GM12878 (cell line): ENCODE measurements around the gene MCM5. TPM values are rescaled to one million over a fixed set of nuclear protein-coding genes. Genes with fewer than 3 reads are reported as not detected.

Experiments
- ATAC-seq: fragments of 200-7000 bp; cut with Tn5 transposase; 3 replicates; pipeline ENCODE4 v1.9.1; 2020; ENCODE audit warnings: mild to moderate bottlenecking, moderate library complexity
- BruUV-seq: library from RNA; stranded (reverse); fragments of 400-500 nt; replicated peaks from 2 replicates; lab custom pipeline; 2021; lab: Mats Ljungman, UMichigan
- CTCF ChIA-PET: fragments of 300-600 bp; sonication (Branson Sonifier 250); formaldehyde crosslinking; extraction: SDS; loops from one replicate; lab custom pipeline; 2021; ENCODE audit warnings: inconsistent platforms; lab: Yijun Ruan, JAX
- POLR2A ChIA-PET: fragments of 350-600 bp; formaldehyde crosslinking; extraction: SDS; loops from one replicate; lab custom pipeline; 2021; ENCODE audit warnings: inconsistent platforms; lab: Charles Lee
- RAD21 ChIA-PET: fragments of 300-600 bp; sonication (Branson Sonifier 250); formaldehyde crosslinking; loops from one replicate; lab custom pipeline; 2023; ENCODE audit warnings: antibody characterized with exemption; ENCODE audit not compliant: unreplicated experiment; lab: Charles Lee
- SMC1A ChIA-PET: fragments of 300-600 bp; sonication (Branson Sonifier 250); formaldehyde crosslinking; loops from one replicate; lab custom pipeline; 2023; ENCODE audit not compliant: unreplicated experiment, uncharacterized antibody; lab: Charles Lee
- DNase-seq: peaks from one replicate; pipeline ENCODE4 v3.0.0-alpha.2; 2011; ENCODE audit warnings: low read depth, low spot score
- FAIRE-seq: peaks from 3 replicates; lab custom pipeline; 2011; peaks lifted over from hg19 to GRCh38; lab: Jason Lieb, UNC
- H2AFZ ChIP-seq: 2 replicates; pipeline ENCODE4 v1.6.0; 2011; ENCODE audit warnings: low read depth, low read length, control low read depth; ENCODE audit not compliant: control insufficient read depth
- H3K27ac ChIP-seq: 2 replicates; pipeline ENCODE4 v1.5.1; 2011; ENCODE audit warnings: control low read depth; ENCODE audit not compliant: control insufficient read depth, insufficient read depth
- H3K27me3 ChIP-seq, 2 experiments: replicated peaks in 1 of 2; 2 replicates each; pipeline versions ENCODE4 v1.6.0 to v1.6.1; 2011; ENCODE audit warnings: low read length in 1 of 2; ENCODE audit not compliant: control insufficient read depth in 2 of 2, insufficient read depth in 2 of 2
- H3K36me3 ChIP-seq, 2 experiments: 2 replicates each; pipeline ENCODE4 v1.5.1; 2011; ENCODE audit warnings: low read length in 1 of 2; ENCODE audit not compliant: control insufficient read depth in 2 of 2, insufficient read depth in 2 of 2
- H3K4me1 ChIP-seq: 2 replicates; pipeline ENCODE4 v1.6.1; 2011; ENCODE audit warnings: mild to moderate bottlenecking, low read length, moderate library complexity, mixed read lengths; ENCODE audit not compliant: control insufficient read depth, insufficient read depth
- H3K4me2 ChIP-seq: 2 replicates; pipeline ENCODE4 v1.6.0; 2011; ENCODE audit warnings: control low read depth; ENCODE audit not compliant: control insufficient read depth, insufficient read depth
- H3K4me3 ChIP-seq: fragments of 200-600 bp; sonication (generic); 2 replicates; pipeline ENCODE4 v1.5.1; 2016
- H3K79me2 ChIP-seq: 2 replicates; pipeline ENCODE4 v1.6.0; 2011; ENCODE audit warnings: low read length; ENCODE audit not compliant: control insufficient read depth, insufficient read depth
- H3K9ac ChIP-seq: 2 replicates; pipeline ENCODE4 v1.8.0; 2011; ENCODE audit warnings: low read length, control low read depth, mixed read lengths; ENCODE audit not compliant: control insufficient read depth, insufficient read depth
- H3K9me3 ChIP-seq: replicated peaks from 3 replicates; pipeline ENCODE4 v1.5.1; 2011; ENCODE audit warnings: mild to moderate bottlenecking, low read length; ENCODE audit not compliant: control insufficient read depth, insufficient read depth
- H4K20me1 ChIP-seq: 2 replicates; pipeline ENCODE4 v1.6.0; 2011; ENCODE audit not compliant: control insufficient read depth, insufficient read depth
- ATF3 ChIP-seq: IDR thresholded peaks from 2 replicates; pipeline ENCODE4 v1.6.1; 2011; ENCODE audit warnings: low read depth, mild to moderate bottlenecking, low read length, moderate library complexity, borderline replicate concordance; ENCODE audit errors: extremely low read depth
- BMI1 ChIP-seq: fragments of 450-650 bp; IDR thresholded peaks from 2 replicates; pipeline ENCODE4 v1.6.1; 2016; ENCODE audit warnings: mild to moderate bottlenecking, moderate library complexity, borderline replicate concordance
- CEBPZ ChIP-seq: fragments of 150-350 bp; IDR thresholded peaks from 2 replicates; pipeline ENCODE4 v1.6.1; 2016; ENCODE audit warnings: low read depth, low read length
- MLLT1 ChIP-seq: fragments of 450-650 bp; IDR thresholded peaks from 2 replicates; pipeline ENCODE4 v1.6.1; 2016; ENCODE audit warnings: mild to moderate bottlenecking
- POU2F2 ChIP-seq: IDR thresholded peaks from 3 replicates; pipeline ENCODE4 v1.6.1; 2011; ENCODE audit warnings: low read depth, mild to moderate bottlenecking, low read length, borderline replicate concordance
- TCF12 ChIP-seq: IDR thresholded peaks from 2 replicates; pipeline ENCODE4 v1.6.1; 2011; ENCODE audit warnings: low read depth, mild to moderate bottlenecking, low read length
- WGBS: methylation state at CpG from one replicate; pipeline ENCODE4 v1.1.6; 2016; ENCODE audit warnings: low lambda C conversion rate; ENCODE audit not compliant: insufficient replicate concordance, insufficient coverage; ENCODE audit errors: missing lambda C conversion rate; 5-methylcytosine and 5-hydroxymethylcytosine counted together
- in situ Hi-C: fragments of 300-500 bp; cut with MboI; formaldehyde crosslinking; loops from 9 replicates; pipeline ENCODE4 v1.14.3; 2018; ENCODE audit warnings: mixed read lengths
- intact Hi-C: fragments of 100-400 bp; cut with micrococcal nuclease; formaldehyde crosslinking; loops from one replicate; pipeline ENCODE4 v1.14.2; 2022; ENCODE audit not compliant: unreplicated experiment
- polyA plus RNA-seq, 11 experiments: library from polyadenylated mRNA; depleted of rRNA in 4 of 11; unstranded in 6 of 11; stranded (reverse) in 5 of 11; fragments of >200 nt; fragmentation: Nextera tagmentation in 4 of 11; fragmentation: Illumina TruSeq in 1 of 11; extraction: Ambion mirVana in 4 of 11; extraction: Trizol in 1 of 11; gene quantifications; 1 replicate in 1 of 11; 2 replicates in 10 of 11; pipeline versions ENCODE4 v1.2.1 to v1.2.3, GENCODE V29; 2011 to 2016; ENCODE audit warnings: inconsistent platforms in 2 of 11, missing spikeins in 2 of 11, low read depth in 1 of 11
- total RNA-seq, 4 experiments: library from RNA; depleted of rRNA in 3 of 4; stranded (reverse); fragments of >200 nt in 3 of 4; fragmentation: Illumina TruSeq in 1 of 4; extraction: Trizol in 1 of 4; gene quantifications; 2 replicates each; pipeline versions ENCODE4 v1.2.1 to v1.2.3, GENCODE V29; 2013 to 2021

MCM5 gene
- total and polyA plus RNA-seq, 10 of the 15 experiments (the other 5 are each of a cell fraction or from before 2014, with no cell fraction given): 14.1 to 360 (median 164) TPM

DNA sequence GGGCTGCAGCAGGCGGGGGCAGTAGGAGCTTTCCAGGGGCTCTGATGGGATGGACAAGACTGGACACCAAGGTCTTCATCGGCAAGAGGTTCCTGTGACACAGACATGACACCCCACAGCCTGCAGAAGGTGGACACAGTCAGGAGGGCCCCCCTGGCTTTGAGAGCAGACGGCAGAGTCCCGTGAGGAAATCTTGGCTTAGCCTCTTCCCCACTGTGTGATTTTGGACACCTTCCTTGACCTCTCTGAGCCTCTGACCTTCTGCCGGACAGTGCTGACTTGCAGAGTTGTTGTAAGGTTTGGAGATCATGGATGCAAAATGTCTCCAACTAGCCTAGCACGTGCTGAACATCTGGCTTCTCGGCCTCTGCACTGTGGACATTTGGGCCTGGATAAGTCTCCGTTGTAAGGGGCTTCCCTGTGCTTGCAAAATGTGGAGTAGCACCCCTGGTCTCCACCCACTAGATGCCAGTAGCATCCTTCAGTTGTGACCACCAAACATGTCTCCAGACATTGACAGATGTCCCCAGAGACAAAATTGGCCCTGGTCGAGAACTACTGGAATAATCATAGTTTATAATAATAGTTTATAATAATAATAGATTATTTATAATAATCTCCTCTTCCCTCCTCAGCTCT lies 54.6 kb downstream of the MCM5 start:
- Histone ChIP-seq H4K20me1 (no peaks in the 10 kb centered on the region), H3K9me3 (no peaks in the 10 kb centered on the region), H3K27me3 (no peaks in the 10 kb centered on the region), H3K27ac (no peak overlapping the region), H3K9ac (no peak overlapping the region), H3K36me3 (peaks cover 0 to 4% of the 10 kb centered on the region in 2 experiments; a peak in 2 of 4 replicates), H3K4me3 (no peak overlapping the region), H3K79me2 (no peaks in the 10 kb centered on the region), H3K4me2 (no peak overlapping the region), H2AFZ (no peak overlapping the region), H3K4me1 (no peaks in the 10 kb centered on the region)
- ChIA-PET POLR2A (no interaction called here), RAD21 (no interaction called here), CTCF (interaction anchor here (0.6 kb wide), 1 partner anchor 13 kb away, joined by 3 read pairs; no protein-coding TSS in a partner anchor), SMC1A (no interaction called here)
- no TSS peak for BruUV-seq
- in situ Hi-C loops: no loop called here
- intact Hi-C loops: no loop called here
- 46% methylated on average over 8 of the region's 9 CpGs for WGBS
- FAIRE-seq (no peak), ATAC-seq (no peak), DNase-seq (no peak)
- TF ChIP-seq POU2F2: no peak
- TF ChIP-seq MLLT1: no peak
- no peak for TF ChIP-seq BMI1
- TF ChIP-seq ATF3: no peak
- no peak for TF ChIP-seq TCF12
- no peak for TF ChIP-seq CEBPZ
